Parathyroid adenoma (tissue), 2 donors: ENCODE results near the gene STAB2.

Experiments
- H2AFZ ChIP-seq: fragments of 300-600 bp; sonication (generic); one replicate; pipeline ENCODE4 v1.7.0; 2017; ENCODE audit warnings: antibody characterized with exemption, mild to moderate bottlenecking
- H3K27ac ChIP-seq: fragments of 300-600 bp; sonication (generic); one replicate; pipeline ENCODE4 v1.7.0; 2017
- H3K27me3 ChIP-seq: fragments of 300-600 bp; sonication (generic); one replicate; pipeline ENCODE4 v1.7.0; 2017; ENCODE audit warnings: low read length; ENCODE audit not compliant: control insufficient read depth, insufficient read depth
- H3K36me3 ChIP-seq: fragments of 300-600 bp; sonication (generic); one replicate; pipeline ENCODE4 v1.7.0; 2017; ENCODE audit warnings: low read length; ENCODE audit not compliant: control insufficient read depth, insufficient read depth
- H3K4me1 ChIP-seq: fragments of 300-600 bp; sonication (generic); one replicate; pipeline ENCODE4 v1.7.0; 2017; ENCODE audit warnings: control low read depth
- H3K4me2 ChIP-seq: fragments of 300-600 bp; sonication (generic); one replicate; pipeline ENCODE4 v1.7.0; 2017; ENCODE audit warnings: low read length
- H3K4me3 ChIP-seq: fragments of 300-600 bp; sonication (generic); one replicate; pipeline ENCODE4 v1.7.0; 2017; ENCODE audit warnings: low read depth, low read length
- H3K79me2 ChIP-seq: fragments of 300-600 bp; sonication (generic); one replicate; pipeline ENCODE4 v1.7.0; 2017; ENCODE audit warnings: control low read depth
- H3K9ac ChIP-seq: fragments of 300-600 bp; sonication (generic); one replicate; pipeline ENCODE4 v1.7.0; 2017; ENCODE audit warnings: mild to moderate bottlenecking
- H3K9me3 ChIP-seq: fragments of 300-600 bp; sonication (generic); one replicate; pipeline ENCODE4 v1.7.0; 2017; ENCODE audit warnings: low read length; ENCODE audit not compliant: control insufficient read depth
- CTCF ChIP-seq: fragments of 300-600 bp; sonication (generic); IDR thresholded peaks from one replicate; pipeline ENCODE4 v1.7.0; 2017; ENCODE audit warnings: antibody characterized with exemption, mild to moderate bottlenecking
- donor health status: primary hyperparathyroidism.

Gene STAB2

GRCh38 chr12:103734863-103735262 lies 147.8 kb downstream of the STAB2 start:
- TF ChIP-seq CTCF: no peak
- H3K9ac ChIP-seq: no peak overlapping the region

GRCh38 chr12:103735291-103735690 lies 148.2 kb downstream of the STAB2 start:
- H3K36me3 ChIP-seq: no peaks in the 10 kb centered on the region
- no peak for TF ChIP-seq CTCF
- H3K4me1 ChIP-seq: no peaks in the 10 kb centered on the region
- no peak overlapping the region for H3K4me3 ChIP-seq
- no peak overlapping the region for H2AFZ ChIP-seq
- H3K4me2 ChIP-seq: no peak overlapping the region
- H3K79me2 ChIP-seq: no peaks in the 10 kb centered on the region
- no peaks in the 10 kb centered on the region for H3K9me3 ChIP-seq
- H3K27me3 ChIP-seq: no peaks in the 10 kb centered on the region
- no peak overlapping the region for H3K9ac ChIP-seq
- H3K27ac ChIP-seq: no peak overlapping the region

More at GRCh38 chr12:103734863-103735262, 147.8 kb downstream of the STAB2 start:
- Histone ChIP-seq H3K27me3 (no peaks in the 10 kb centered on the region), H3K27ac (no peak overlapping the region), H2AFZ (no peak overlapping the region), H3K4me3 (no peak overlapping the region), H3K9me3 (no peaks in the 10 kb centered on the region), H3K4me1 (no peaks in the 10 kb centered on the region), H3K4me2 (no peak overlapping the region), H3K79me2 (no peaks in the 10 kb centered on the region), H3K36me3 (no peaks in the 10 kb centered on the region)

- Histone ChIP-seq H3K9me3 (no peaks in the 10 kb centered on the region), H3K9ac (no peak overlapping the region), H3K4me2 (no peak overlapping the region), H3K27ac (no peak overlapping the region), H3K79me2 (no peaks in the 10 kb centered on the region), H3K36me3 (no peaks in the 10 kb centered on the region), H2AFZ (no peak overlapping the region), H3K4me1 (no peaks in the 10 kb centered on the region), H3K27me3 (no peaks in the 10 kb centered on the region), H3K4me3 (no peak overlapping the region)
- TF ChIP-seq CTCF: no peak
These were observed 149.5 kb downstream of the STAB2 start for GRCh38 chr12:103736572-103736971.

GRCh38 chr12:103737881-103738280 lies 150.8 kb downstream of the STAB2 start:
- H2AFZ ChIP-seq: no peak overlapping the region
- H3K27me3 ChIP-seq: no peaks in the 10 kb centered on the region
- no peak overlapping the region for H3K4me3 ChIP-seq
- no peaks in the 10 kb centered on the region for H3K4me1 ChIP-seq
- H3K36me3 ChIP-seq: no peaks in the 10 kb centered on the region
- no peaks in the 10 kb centered on the region for H3K79me2 ChIP-seq
- no peak overlapping the region for H3K4me2 ChIP-seq
- H3K9ac ChIP-seq: no peak overlapping the region
- no peak overlapping the region for H3K27ac ChIP-seq
- TF ChIP-seq CTCF: no peak
- no peaks in the 10 kb centered on the region for H3K9me3 ChIP-seq

- Histone ChIP-seq H3K9me3 (no peaks in the 10 kb centered on the region), H3K27ac (no peak overlapping the region), H3K4me1 (no peaks in the 10 kb centered on the region), H3K36me3 (no peaks in the 10 kb centered on the region), H3K9ac (no peak overlapping the region), H3K27me3 (no peaks in the 10 kb centered on the region), H2AFZ (no peak overlapping the region), H3K4me2 (no peak overlapping the region), H3K79me2 (no peaks in the 10 kb centered on the region), H3K4me3 (no peak overlapping the region)
- TF ChIP-seq CTCF: no peak
These were observed 155.4 kb downstream of the STAB2 start for GRCh38 chr12:103742349-103742932.
